DOHH2 (cell line): ENCODE results near the gene PCDHB8.
"Not testable (repeated sequence)": the region's sequence is repeated elsewhere in the genome, so short reads cannot be mapped to it uniquely, and the experiment has no call there.

Experiments
- EZH2phosphoT487 ChIP-seq: fragments of 200-600 bp; sonication (generic); IDR thresholded peaks from 2 replicates; pipeline ENCODE4 v1.6.1; 2017; ENCODE audit warnings: borderline replicate concordance, mild to moderate bottlenecking, antibody characterized with exemption, low read length, moderate library complexity, mixed read lengths
- TF ChIP-seq, protein P1 (sequence below): fragments of 200-600 bp; sonication (generic); IDR thresholded peaks from one replicate; pipeline ENCODE4 v1.5.1; 2014; ENCODE audit warnings: antibody characterized with exemption, mild to moderate bottlenecking, low read depth, low read length; ENCODE audit not compliant: poor library complexity, severe bottlenecking

DNA sequence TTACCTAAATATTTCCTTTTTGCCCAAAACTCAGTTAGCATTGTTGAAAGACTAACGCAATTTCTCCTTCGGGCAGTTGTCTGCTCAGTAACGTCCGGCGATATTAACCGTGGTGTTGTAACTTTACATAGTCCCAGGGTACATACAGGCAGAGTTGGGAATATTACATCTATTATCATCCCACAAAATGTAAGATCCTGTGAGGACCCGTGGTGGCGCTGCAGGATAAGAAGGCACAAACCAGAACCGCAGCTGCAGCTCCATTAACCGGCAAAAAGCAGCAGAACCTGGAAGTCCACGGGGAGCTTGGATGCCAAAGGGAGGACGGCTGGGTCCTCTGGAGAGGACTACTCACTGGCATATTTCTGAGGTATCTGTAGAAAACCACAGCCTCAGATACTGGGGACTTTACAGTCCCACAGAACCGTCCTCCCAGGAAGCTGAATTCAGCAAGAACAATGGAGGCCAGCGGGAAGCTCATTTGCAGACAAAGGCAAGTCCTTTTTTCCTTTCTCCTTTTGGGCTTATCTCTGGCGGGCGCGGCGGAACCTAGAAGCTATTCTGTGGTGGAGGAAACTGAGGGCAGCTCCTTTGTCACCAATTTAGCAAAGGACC, at the start of gene PCDHB8:
- TF ChIP-seq, protein P1, sequence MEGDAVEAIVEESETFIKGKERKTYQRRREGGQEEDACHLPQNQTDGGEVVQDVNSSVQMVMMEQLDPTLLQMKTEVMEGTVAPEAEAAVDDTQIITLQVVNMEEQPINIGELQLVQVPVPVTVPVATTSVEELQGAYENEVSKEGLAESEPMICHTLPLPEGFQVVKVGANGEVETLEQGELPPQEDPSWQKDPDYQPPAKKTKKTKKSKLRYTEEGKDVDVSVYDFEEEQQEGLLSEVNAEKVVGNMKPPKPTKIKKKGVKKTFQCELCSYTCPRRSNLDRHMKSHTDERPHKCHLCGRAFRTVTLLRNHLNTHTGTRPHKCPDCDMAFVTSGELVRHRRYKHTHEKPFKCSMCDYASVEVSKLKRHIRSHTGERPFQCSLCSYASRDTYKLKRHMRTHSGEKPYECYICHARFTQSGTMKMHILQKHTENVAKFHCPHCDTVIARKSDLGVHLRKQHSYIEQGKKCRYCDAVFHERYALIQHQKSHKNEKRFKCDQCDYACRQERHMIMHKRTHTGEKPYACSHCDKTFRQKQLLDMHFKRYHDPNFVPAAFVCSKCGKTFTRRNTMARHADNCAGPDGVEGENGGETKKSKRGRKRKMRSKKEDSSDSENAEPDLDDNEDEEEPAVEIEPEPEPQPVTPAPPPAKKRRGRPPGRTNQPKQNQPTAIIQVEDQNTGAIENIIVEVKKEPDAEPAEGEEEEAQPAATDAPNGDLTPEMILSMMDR = not testable (repeated sequence)
- not testable (repeated sequence) for TF ChIP-seq EZH2phosphoT487
